ENCODE data around the gene NLGN2.

NLGN2 gene

GRCh38 chr17:7392696-7393612 is 14.7 kb upstream of the NLGN2 start:
- DNase-seq (ENCODE audit: low read depth): no peak

DNA sequence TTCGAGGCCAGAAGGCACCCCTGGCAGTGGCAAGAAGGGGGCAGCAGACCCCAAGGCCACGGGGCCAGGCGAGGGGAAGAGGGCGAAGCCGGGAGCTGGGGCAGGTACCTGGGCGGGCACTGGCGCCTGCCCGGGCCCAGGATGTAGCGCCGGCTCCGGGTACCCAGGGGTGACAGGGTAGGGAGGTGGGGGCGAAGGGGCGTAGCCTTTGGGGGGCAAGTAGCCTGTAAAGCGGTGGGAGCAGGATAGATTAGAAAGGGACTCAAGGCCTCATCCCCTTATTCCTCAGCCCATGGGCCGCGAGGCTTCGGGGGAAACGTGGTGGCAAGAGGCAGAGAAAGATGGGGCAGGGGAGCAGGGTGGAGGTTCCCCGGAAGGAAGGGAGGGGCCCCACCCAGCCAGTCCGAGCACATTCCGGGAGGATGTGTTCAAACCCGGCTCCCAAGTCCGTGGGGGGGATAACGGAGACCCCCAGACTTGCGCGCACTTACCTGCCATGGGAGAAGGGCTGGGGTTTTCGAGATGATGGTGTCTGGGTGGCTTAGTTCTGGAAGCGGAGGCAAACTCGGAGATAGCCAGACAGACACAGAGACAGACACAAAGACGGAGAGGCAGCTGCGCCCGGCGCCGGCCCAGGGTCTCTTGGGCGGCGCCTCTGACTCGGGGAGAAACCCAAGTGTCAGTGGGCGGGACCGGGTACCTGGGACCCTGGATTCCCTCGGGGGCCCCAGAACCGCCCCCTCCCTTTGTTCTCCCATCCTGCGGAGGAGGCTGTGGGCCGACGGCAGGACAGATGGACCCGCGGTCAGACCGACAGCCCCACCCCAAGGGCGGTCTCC is 13.8 kb upstream of the NLGN2 start:
- DNase-seq (ENCODE audit: low read depth): no peak

DNA sequence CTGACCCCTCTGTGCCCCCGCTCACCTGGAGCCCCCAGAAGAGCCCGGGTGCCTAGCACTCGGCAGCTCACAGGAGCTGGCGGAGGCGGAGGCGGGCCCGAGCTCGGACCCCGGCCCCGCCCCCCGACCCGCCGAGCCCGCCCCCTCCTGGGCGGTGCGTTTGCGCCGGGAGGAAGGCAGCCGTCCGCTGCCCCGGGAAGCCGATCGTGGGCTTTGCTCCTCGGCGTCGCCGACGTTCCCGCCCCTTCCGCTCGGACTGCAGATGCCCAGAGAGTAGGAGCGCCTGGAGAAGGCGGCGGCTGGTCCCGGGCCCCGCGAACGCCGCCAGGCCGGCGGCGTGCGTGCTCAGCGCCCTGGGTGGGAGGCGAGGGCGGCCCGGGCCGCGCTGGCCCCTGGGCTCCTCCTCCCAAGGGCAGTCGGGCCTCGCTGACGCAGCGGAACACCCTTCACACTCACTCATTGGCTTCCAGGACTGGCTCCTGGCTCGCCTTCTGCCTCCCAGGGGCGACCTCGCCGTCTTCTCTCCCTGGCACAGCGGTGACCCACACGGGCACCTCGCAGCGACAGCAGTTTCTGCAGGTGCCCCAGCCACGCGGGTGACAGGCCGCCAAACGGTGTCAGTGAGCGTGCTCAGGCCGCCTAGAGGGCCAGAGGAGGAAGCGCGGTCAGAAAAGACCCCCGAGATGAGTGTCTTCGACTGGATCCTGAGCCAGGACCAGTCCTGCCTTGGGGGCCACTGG is 13.0 kb upstream of the NLGN2 start, which contains the start of gene PLSCR3:
Gene PLSCR3 (minus strand): TSS at position 74 of the 740 bp plus-strand sequence. CDS start 415 bp downstream, outside the sequence.
- peak; percentile 80 for DNase-seq (ENCODE audit: low read depth)

DNA sequence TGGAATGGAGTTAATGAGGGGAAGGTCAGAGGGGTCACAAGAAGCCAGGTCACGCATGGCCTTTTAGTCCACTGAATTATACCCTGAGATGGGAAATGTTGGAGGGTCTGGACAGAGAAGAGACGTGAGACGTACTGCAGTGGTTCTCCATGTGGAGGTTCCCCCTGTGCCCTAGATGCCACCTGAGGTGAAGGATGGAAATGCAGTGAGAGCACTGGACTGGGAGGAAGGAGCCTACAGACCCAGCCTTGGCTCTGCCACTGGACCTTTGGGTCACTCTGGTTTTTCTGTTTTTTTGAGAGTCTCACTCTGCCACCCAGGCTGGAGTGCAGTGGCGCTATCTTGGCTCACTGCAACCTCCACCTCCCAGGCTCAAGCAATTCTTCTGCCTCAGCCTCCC is 11.5 kb upstream of the NLGN2 start:
- no peak for DNase-seq (ENCODE audit: low read depth)

DNA sequence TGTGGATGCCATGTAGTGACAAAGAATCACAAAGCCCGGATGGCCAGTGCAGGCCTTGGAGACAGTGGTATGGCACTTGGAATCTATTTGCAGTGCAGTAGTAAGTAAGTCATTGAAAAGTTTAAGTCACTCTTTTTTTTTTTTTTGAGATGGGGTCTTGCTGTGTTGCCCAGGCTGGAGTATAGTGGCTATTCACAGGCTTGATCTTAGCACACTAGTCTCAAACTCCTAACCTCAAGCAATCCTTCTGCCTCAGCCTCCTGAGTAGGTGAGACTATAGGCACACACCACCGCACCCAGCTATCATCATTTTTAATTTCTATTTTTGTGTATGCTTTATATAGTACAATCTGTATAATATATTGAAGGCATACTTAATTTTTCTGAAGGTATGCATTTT is 9.0 kb upstream of the NLGN2 start:
- no peak for DNase-seq (ENCODE audit: low read depth)

DNA sequence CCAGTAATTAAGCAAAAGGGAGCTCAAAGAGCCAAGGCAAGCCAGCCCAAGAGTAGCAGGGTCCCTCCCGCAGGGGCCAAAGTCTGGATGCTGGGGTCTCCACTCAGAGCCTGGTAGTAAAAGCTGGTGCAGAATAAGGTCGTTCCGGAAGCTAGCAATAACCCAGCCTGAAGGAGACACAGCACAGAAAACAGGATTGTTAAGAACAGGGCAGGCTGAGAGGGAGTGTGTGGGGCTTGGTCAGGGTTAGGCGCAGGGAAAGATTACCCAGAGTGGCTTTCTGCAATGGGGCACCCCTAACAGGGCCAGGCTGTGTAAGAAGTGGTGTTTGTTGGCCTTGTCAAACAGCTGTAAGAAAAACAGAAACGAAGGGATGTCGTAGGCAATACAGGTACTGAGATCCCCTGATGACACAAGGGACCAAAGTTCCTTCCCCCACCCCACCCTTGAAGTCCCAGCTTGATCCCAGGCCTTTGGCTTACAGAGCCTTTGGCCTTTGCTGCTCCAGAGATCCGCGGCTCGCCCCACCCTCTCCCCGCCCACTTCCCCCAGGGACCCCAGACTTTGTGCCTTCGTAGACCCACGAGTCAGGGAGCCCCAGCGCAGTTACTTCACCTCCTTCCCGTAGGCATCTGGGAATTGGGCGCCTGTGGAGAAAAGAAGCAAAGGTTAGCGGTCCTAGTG is 4.5 kb upstream of the NLGN2 start:
- no peak for DNase-seq (ENCODE audit: low read depth)

GRCh38 chr17:7403727-7403976 is 4.0 kb upstream of the NLGN2 start:
- peak; percentile 74 for DNase-seq (ENCODE audit: low read depth)

DNA sequence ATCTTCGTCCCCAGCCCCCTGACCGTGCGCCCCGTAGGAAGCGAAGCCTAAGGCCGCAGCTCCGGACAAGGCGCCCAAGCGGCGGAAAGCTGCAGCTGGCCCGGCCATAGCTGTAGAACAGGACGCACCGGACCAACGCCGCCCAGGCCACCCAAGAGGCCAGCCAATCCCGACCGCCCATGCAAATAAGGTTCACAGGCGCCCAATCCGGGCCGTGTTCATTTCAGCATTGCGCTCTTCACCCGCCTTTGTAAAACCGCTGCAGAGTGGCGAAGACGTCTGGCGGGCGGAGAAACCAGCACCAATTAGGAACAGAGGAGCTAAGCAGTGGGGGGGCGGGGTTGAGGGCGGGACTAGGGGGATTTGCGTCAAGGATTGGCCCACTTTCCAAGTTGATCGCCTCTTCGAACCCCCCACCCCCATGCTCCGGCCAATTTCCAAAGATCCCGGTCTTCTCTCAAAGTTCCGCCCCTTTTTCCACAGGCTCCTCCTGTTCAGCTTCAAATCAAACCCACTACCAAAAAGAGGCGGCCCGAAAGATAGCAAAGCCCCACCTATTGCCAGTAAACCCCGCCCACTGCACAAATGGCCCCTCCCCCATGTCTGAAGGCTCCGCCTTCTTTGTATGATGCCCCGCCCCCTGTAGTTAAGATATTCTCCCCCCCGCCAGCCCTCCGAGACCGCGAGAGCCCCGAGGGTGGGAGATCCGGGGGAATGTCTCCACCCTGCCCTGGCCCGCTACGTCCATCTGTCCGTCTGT is 3.5 kb upstream of the NLGN2 start, which contains the start of gene TMEM256:
Gene TMEM256 (minus strand): TSS at position 121 of the 760 bp plus-strand sequence. CDS start 13 bp downstream, at position 108.
- peak; percentile 100 for DNase-seq (ENCODE audit: low read depth)

- no peak for DNase-seq (ENCODE audit: low read depth)
These were observed 2.8 kb upstream of the NLGN2 start for GRCh38 chr17:7404737-7405349.

GRCh38 chr17:7405350-7406234 is 2.1 kb upstream of the NLGN2 start:
- no peak for DNase-seq (ENCODE audit: low read depth)

- no peak for DNase-seq (ENCODE audit: low read depth)
These were observed 1.3 kb upstream of the NLGN2 start for GRCh38 chr17:7406235-7406825.

DNA sequence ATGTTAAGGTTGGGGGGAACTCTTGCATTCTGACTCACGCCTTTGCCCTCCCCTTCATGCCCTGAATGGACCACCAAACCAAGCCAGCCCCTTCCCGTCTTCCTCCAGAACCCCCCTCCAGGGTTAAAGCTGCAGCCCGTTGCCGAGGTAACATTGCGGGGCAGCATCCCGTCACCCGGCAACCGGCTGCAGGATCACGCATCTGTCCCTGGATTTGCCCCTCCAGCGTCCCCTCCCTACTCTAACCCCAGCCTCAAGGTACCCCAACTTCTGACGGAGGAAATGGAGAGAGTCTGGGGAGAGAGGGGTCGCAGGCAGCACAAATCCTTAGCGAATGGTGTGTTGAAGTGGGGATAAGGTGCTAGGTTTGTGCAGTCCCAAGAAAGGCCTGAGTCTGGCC is 563 bp upstream of the NLGN2 start:
- DNase-seq (ENCODE audit: low read depth): no peak

- DNase-seq (ENCODE audit: low read depth): no peak
These were observed 645 bp downstream of the NLGN2 start for GRCh38 chr17:7408252-7408727.

DNA sequence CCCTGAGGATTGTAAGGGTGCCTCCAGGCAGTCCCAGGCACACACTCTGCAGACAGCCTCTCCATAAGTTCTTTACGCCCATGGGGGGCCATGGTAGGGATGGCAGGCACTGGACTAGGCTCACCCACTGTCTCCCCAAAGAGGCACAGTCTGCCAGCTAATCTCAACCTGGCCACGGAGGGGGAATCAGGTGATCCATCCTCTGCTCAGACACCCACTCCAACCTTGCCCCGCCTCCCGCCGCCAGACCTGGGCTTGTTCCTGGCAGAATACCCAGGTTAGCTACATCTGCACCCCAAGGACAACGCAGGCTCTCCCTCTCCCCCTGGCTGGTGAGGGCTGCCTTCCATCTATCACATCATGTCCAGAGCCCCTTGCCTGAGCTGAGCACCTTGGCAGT is 1.2 kb downstream of the NLGN2 start:
- DNase-seq (ENCODE audit: low read depth): no peak

DNA sequence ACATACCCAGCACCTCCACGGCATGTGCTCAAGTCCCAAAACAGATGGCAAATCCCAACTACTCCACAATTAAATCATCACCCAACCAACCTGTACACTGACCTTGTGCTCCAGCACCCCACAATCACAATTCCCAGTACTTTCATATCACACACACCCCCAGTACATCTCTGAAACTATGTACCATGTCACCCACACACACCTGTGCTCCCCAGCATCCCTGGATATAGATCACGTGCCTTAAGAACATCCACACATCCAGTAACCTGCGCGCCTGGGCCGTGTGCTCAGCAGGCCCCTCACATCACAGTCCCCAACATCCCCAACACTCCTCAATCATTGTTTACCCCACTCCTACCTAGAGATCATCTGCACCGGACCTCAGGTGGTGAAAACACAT is 2.1 kb downstream of the NLGN2 start:
- DNase-seq (ENCODE audit: low read depth): no peak

GRCh38 chr17:7410634-7411426 is 3.2 kb downstream of the NLGN2 start:
- no peak for DNase-seq (ENCODE audit: low read depth)

DNA sequence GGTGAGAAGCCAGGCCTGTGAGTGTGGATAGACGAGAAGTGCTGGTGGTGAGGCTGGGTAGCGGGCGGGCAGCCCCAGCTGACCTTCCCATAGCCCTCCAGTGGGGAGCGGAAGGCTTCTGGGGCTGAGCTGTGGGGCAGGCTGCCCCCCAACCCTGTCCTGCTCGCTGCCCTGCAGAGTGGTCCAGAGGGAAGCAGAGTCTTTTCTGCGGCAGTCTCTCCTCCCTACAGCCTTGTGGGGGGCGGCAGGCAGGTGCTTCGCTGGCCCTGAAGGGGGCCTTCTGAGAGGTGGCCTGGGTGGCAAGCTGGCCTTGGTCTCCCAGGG is 3.7 kb downstream of the NLGN2 start:
- DNase-seq (ENCODE audit: low read depth): no peak

DNA sequence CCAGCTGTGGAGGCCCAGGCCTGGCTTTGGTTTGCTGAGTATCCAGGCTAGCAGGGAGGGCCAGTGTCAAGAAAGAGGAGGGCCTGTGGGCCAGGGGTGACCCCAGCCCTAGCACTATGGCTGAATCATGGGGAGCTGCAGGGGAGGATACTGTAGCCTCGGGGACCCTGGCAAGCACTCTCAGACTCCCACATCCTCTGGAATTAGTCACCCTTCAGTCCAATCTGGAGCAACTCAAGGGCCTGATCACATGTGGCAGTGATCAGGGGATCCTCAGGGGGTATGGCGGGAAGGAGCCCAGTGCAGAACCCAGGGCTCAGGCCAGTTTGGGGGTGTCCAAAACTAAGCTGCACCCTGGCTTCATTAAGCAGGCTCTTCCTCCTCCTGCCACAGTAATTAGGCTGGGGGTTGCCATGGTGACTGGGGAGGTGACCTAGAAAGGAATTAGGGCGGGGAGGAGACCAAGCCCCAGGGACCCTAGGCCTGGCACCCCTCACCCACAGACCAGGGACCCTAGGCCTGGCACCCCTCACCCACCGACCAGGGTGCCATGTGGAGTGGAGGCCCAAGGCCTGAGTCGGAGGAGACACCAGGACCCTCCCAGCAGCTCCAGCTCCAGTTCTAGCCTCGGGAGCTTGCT is 5.8 kb downstream of the NLGN2 start:
- DNase-seq (ENCODE audit: low read depth): peak; percentile 59
